K562 (cell line): ENCODE measurements around the gene PRMT2. TPM values are rescaled to one million over a fixed set of nuclear protein-coding genes. Genes with fewer than 3 reads are reported as not detected.

Experiments
- AFF1 ChIP-seq, 2 experiments: fragments of 450-650 bp; IDR thresholded peaks; 2 replicates each; pipeline ENCODE4 v1.6.1; 2018; ENCODE audit warnings: mild to moderate bottlenecking in 2 of 2, low read depth in 1 of 2; ENCODE audit not compliant: partially characterized antibody in 2 of 2
- BMI1 ChIP-seq: fragments of 150-350 bp; IDR thresholded peaks from 2 replicates; pipeline ENCODE4 v1.6.1; 2014; ENCODE audit warnings: low read length
- CREM ChIP-seq: IDR thresholded peaks from 2 replicates; pipeline ENCODE4 v1.6.1; 2014; ENCODE audit warnings: antibody characterized with exemption, low read depth
- FOXK1 ChIP-seq: sonication (generic); formaldehyde crosslinking; IDR thresholded peaks from 2 replicates; pipeline ENCODE4 v1.8.0; 2022; ENCODE audit warnings: missing genetic modification reagents, mild to moderate bottlenecking, borderline replicate concordance
- NBN ChIP-seq: fragments of 450-650 bp; IDR thresholded peaks from 2 replicates; pipeline ENCODE4 v1.6.1; 2016; ENCODE audit warnings: low read depth, mild to moderate bottlenecking
- NFE2L1 ChIP-seq: fragments of 450-650 bp; IDR thresholded peaks from 2 replicates; pipeline ENCODE4 v1.6.1; 2016; ENCODE audit warnings: missing genetic modification characterization, low read depth, mild to moderate bottlenecking, missing compliant biosample characterization, moderate library complexity, borderline replicate concordance
- TARDBP ChIP-seq: fragments of 450-650 bp; IDR thresholded peaks from 2 replicates; pipeline ENCODE4 v1.6.1; 2016
- ZBTB9 ChIP-seq: fragments of 450-650 bp; formaldehyde crosslinking; IDR thresholded peaks from 2 replicates; pipeline ENCODE4 v1.4.0; 2020; ENCODE audit warnings: mild to moderate bottlenecking, moderate library complexity
- ZFPM2 ChIP-seq: fragments of 250-450 bp; sonication (Bioruptor Pico); IDR thresholded peaks from 2 replicates; pipeline ENCODE4 v1.5.1; 2022; ENCODE audit warnings: mild to moderate bottlenecking
- ZNF224 ChIP-seq: sonication (generic); formaldehyde crosslinking; IDR thresholded peaks from 2 replicates; pipeline ENCODE4 v1.8.0; 2022; ENCODE audit warnings: mild to moderate bottlenecking, missing genetic modification reagents
- ZNF282 ChIP-seq: sonication (generic); formaldehyde crosslinking; IDR thresholded peaks from 2 replicates; pipeline ENCODE4 v1.8.1; 2023; ENCODE audit warnings: missing genetic modification reagents
- ZNF592 ChIP-seq: fragments of 450-650 bp; IDR thresholded peaks from 2 replicates; pipeline ENCODE4 v1.6.1; 2017; ENCODE audit warnings: antibody characterized with exemption, mild to moderate bottlenecking
- ZNF77 ChIP-seq: fragments of 250-450 bp; sonication (Bioruptor Pico); IDR thresholded peaks from 2 replicates; pipeline ENCODE4 v1.5.0; 2020
- polyA plus RNA-seq, 8 experiments: library from polyadenylated mRNA; depleted of rRNA in 4 of 8; stranded (reverse) in 5 of 8; unstranded in 3 of 8; fragments of >200 nt; fragmentation: Nextera tagmentation in 2 of 8; fragmentation: Illumina TruSeq in 1 of 8; extraction: Ambion mirVana in 2 of 8; extraction: Trizol in 1 of 8; gene quantifications; 2 replicates each; pipeline versions ENCODE4 v1.2.1 to v1.2.3, GENCODE V29; 2011 to 2014; ENCODE audit warnings: inconsistent platforms in 1 of 8, missing spikeins in 1 of 8
- total RNA-seq, 7 experiments: library from RNA; depleted of rRNA in 6 of 7; stranded (reverse); fragments of >200 nt in 6 of 7; fragmentation: Illumina TruSeq in 2 of 7; extraction: Trizol in 2 of 7; gene quantifications; 2 replicates each; pipeline versions ENCODE4 v1.2.1 to v1.2.3, GENCODE V29; 2011 to 2021; ENCODE audit warnings: low replicate concordance in 1 of 7

Gene PRMT2
- total and polyA plus RNA-seq, 9 of the 15 experiments (the other 6 are each of a cell fraction or from before 2014, with no cell fraction given): 37.2 to 85.7 (median 59.3) TPM

DNA sequence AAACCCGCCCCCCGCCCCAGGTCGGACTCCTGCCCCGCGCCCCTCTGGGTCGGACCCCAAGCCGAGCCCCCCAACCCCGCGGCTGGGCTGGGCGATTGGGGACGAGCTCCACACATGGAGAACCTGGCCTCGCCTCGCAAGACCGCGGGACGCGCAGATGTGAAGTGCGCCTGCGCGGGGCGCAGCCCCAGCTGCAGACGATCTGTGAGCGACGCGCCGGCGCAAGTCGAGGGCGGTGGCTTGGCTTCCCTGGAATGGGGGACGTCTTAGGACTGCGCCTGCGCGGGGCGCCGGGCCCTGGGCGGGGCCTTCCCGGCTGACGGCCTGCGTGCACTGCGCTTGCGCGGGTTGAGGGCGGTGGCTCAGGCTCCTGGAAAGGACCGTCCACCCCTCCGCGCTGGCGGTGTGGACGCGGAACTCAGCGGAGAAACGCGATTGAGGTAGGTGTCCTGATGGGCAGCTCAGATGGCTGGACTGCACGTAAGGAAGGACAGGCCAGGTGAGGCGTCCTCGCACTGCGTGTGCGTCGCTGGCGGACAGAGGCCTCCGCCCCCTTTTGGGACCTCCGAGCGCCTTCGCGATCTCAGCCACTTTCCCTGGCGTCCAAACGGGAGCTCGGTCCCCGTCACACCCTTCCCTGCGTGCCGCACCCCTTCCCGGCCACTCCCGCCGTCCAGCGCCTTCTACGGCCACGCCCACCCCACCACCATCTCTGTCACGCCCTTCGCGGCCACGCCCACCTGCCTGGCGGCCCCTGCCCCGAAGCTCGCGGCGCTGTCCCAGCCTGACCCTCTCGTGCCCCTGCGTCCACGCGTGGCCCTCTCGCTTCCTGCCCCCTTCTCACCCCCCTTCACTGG is at the start of gene PRMT2 (continued):
- TF ChIP-seq AFF1 (IDR thresholded peaks at IDR 0.05; ENCODE audit: low read depth in 1 of 2, partially characterized antibody in 2 of 2) (no peak), ZBTB9 (CRISPR knock-in tag) (peak; percentile 93), ZNF592 (no peak), NBN (peak; percentile 92), CREM (peak; percentile 70), ZNF224 (CRISPR knock-in tag) (no peak), FOXK1 (CRISPR knock-in tag) (no peak), NFE2L1 (tag) (no peak), ZFPM2 (CRISPR knock-in tag) (peak; percentile 83; the same call in 1 of the 2 replicates), ZNF77 (CRISPR knock-in tag) (no peak), BMI1 (no peak), ZNF282 (CRISPR knock-in tag) (0 out of 2 replicates have a peak, but pooled peaks have one; percentile 26), TARDBP (peak; percentile 93)
